HG03460 (cell line): ENCODE measurements around the gene RMND5A.

ENCODE experiments used
- ATAC-seq: cut with Tn5 transposase; IDR thresholded peaks from one replicate; pipeline ENCODE4 v1.9.1; 2021; ENCODE audit not compliant: unreplicated experiment

The RMND5A gene

GRCh38 chr2:86790676-86791572 lies 70.8 kb downstream of the RMND5A start, which contains the start of gene CD8A:
CD8A (minus strand) TSS chr2:86790913; CDS start chr2:86790825, 88 bp downstream.
- no peak for ATAC-seq

DNA sequence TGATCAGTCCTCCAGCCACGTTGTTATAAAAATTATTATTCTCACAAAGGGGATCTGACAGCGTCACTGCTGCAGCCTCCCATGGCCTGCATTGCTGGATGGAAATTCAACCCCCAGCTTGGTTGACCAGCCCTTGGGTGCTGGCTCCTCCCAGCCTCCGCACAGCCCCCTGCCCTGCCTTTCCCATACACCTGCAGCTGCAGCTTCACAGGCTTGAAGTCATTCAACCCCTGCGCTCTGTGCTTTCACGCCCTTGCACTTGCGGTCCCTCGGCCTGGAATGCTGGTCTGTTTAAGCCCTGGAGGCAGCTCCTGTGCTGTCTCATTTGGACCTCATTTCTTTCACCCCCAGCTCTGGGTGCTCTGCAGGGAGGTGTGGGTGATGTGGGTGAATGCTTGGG lies 71.5 kb downstream of the RMND5A start:
- no peak for ATAC-seq

GRCh38 chr2:86793752-86794151 lies 73.7 kb downstream of the RMND5A start:
- no peak for ATAC-seq

GRCh38 chr2:86794861-86795260 lies 74.8 kb downstream of the RMND5A start:
- no peak for ATAC-seq

- no peak for ATAC-seq
These were observed 80.9 kb downstream of the RMND5A start for GRCh38 chr2:86800856-86801567.

GRCh38 chr2:86806059-86806857 lies 86.2 kb downstream of the RMND5A start:
- no peak for ATAC-seq

GRCh38 chr2:86807133-86807467 lies 87.0 kb downstream of the RMND5A start:
- no peak for ATAC-seq

DNA sequence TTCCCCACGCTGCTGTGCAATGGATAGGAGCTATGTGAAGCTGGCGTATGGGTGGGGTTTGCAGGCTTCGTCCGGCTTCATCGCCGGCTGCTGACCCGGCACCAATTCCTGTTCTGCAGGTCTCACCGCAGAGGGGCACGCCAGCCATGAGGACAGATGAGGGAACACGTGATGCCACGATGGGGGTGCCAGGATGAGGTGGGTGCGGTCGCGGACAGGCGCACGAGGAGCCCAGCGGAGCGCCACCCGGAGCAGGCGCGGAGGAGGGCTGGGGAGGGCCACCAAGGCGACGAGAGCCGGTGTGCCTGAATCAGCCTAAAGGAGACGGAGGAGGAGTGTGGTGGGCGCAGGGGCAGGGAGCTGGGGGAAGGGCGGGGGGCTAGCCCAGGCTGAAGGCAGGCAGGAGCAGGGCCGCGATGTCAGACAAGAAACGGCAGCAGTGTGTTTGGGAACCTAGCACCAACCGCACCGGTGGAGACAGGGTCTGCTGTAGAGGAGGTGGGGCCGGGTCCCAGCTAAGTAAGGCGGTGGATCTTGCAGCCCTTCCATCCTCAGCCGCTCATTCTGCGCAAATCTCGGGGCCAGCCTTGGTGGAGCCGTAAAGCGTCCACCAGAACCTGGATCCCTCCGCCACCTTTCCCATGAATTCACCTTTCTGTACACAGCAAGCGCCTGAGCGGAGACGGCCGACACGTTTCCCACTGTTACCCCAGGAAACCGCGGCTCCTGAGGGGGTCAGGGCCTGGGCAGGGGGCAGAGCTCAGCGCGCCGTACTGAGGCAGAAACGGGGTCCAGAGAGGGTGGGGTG lies 87.6 kb downstream of the RMND5A start:
- no peak for ATAC-seq

GRCh38 chr2:86808315-86809161 lies 88.4 kb downstream of the RMND5A start:
- peak; percentile 96 for ATAC-seq

DNA sequence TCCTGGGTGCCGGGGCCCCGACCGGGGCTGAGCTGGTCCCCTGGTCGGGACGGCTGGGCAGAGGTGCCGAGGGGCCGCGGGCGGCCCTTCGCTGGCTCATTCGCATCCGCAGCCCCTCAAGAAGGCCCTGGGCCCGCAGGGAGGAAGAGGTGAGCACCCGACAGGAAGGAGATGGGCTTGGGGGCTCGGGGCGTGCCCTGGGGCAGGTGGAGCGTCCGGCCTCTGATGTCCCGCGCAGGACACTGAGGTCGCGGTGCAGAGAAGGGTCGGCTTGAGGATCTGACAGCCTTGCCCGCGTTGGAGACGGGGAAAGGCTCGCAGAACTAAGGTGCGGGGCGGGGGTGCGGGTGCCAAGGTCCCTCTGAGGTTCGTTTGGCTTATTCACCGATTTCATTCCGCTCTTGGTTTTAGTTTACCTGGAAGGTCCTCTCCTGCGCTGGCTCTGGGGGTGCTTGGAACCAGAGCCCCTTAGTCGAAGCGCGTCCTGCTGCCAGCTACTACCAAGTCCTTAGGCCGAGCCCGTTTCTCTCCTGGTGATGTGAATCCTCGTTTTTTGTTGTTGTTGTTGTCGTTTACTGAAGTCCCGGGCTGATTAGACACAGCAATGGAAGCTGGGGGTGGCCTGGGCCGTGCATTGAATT lies 89.5 kb downstream of the RMND5A start:
- ATAC-seq, result no peak

- ATAC-seq, result no peak
These were observed 95.5 kb downstream of the RMND5A start for GRCh38 chr2:86815611-86816010.

DNA sequence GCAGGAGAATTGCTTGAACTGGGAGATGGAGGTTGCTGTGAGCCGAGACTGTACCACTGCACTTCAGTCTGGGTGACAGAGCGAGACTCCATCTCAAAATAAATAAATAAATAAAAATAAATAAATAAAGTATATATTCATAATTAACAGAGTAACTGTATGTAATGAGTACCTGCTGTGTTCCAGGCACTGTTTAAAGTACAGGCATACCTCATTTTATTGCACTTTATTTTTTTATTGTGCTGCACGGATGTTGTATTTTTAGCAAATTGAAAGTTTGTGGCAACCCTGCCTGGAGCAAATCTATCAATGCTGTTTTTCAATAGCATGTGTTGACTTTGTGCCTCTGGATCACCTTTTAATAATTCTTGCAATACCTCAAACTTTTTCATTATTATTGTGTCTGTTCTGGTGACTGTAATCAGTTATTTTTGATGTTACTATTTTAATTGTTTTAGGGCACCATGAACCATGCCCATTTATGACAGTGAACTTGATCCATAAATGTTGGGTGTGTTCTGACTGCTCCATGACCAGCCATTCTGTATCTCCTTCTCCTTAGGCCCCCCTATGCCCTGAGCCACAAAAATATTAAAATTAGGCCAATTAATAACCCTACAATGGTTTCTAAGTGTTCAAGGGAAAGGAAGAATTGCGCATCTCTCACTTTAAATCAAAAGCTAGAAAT lies 98.2 kb downstream of the RMND5A start:
- ATAC-seq, result no peak

DNA sequence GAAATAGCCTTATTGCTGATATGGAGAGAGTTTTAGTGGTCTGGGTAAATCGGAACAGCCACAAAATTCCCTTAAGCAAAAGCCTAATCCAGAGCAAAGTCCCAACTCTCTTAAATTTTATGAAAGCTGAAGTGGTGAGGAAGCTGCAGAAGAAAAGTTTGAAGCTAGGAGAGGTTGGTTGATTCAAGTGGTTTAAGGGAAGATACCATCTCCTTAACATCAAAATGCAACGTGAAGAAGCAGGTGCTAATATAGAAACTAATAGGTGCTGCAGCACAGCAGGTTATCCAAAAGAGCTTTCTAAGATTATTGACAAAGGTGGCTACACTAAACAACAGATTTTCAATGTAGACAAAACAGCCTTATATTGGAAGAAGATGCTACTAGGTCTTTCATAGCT lies 98.9 kb downstream of the RMND5A start:
- no peak for ATAC-seq

- ATAC-seq, result no peak
These were observed 101.2 kb downstream of the RMND5A start for GRCh38 chr2:86821306-86821705.

DNA sequence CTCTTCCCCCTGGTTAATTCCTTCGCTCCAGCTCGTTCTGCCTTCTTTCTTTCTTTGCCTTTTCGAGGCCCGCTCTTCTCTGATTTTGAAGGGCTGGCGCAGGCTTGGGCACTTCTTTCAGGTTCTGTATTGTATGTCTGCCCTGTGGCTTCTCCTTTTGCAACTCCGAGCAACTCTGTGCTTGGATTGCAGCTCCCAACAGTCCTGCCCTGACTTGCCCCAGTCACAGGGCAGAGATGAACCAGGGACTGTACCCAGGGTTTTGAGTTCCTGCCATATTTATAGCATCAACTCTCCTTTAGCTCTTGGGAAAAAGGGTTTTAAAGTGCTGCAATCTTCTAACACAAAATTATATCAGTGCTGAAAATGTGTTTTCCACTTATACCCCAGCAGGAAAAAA lies 101.8 kb downstream of the RMND5A start:
- ATAC-seq, result no peak

DNA sequence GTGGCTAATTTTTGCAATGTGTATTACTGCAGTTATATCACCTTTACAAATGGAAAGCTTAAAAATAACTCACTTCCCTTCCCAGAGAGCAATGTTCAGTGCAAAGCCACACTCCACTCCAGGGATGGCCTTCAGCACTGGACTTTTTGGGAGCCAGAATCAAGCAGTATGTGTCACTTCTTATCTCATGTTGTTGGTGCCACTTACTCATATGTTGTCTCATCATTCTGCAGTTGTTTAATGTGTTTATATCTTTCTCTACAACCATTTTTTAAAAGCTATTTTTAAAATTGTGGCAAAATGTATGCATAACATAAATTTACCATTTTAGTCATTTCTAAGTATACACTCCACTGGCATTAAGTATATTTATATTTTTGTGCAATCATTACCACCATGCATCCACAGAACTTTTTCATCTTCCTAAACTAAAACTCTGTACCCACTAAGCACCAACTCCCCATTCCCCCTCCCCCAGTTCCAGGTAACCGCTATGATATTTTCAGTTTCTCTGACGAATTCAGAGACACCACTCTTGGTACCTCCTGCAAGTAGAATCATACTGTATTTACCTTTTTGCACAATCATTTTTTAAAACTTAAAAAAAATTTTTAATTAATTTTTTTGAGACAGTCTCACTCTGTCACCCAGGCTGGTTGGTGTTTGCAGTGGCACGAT lies 102.7 kb downstream of the RMND5A start:
- ATAC-seq, result no peak

DNA sequence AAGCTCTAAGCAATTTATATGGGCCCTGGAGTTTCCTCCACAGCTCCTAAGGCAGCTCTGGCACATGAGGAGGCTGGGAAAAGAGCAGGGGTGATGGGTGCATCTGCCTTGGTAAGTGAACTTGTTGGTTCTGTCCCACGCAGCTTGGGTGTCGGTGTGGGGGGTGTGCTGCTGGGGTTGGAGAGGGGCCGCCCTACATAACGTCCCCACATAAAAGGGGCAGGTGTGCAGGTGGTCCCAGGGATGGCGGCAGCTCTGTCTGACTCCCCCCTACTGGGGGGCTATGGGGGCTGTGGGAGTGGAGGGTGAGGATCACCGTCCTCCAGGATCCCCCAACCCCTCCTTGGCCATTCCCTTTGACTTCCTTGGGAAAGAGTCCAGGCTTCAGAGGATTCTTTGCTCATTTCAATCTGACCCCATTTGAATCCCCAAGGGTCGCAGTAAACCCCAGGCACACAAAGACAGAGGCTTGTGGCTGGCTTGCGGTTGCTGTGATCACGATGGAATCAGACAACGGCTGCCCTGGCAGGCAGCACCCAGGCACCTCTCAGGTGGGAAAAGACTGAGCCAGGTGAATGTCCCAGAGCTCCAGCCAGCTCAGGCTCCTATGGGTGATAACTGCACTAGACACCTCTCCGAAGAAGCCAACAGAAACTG lies 105.1 kb downstream of the RMND5A start:
- ATAC-seq, result no peak
